Right cardiac atrium (tissue), 5 donors: ENCODE measurements around the gene PXDN. TPM values are rescaled to one million over a fixed set of nuclear protein-coding genes. Genes with fewer than 3 reads are reported as not detected.

Experiments used
- ATAC-seq, 2 donors: fragments of 200-7000 bp; cut with Tn5 transposase; one replicate each; pipeline versions ENCODE4 v1.8.0 to v1.9.1; 2020; ENCODE audit warnings: moderate library complexity in 2 of 2, mild to moderate bottlenecking in 1 of 2
- DNase-seq, 3 donors: peaks; one replicate each; pipeline ENCODE4 v3.0.0-alpha.2; 2020
- H3K27ac ChIP-seq: one replicate; pipeline ENCODE4 v1.5.1; 2013; ENCODE audit warnings: mild to moderate bottlenecking, low read length, control low read depth, moderate library complexity
- H3K27me3 ChIP-seq: one replicate; pipeline ENCODE4 v1.6.1; 2013; ENCODE audit not compliant: control insufficient read depth, insufficient read depth
- H3K4me1 ChIP-seq: one replicate; pipeline ENCODE4 v1.6.1; 2013; ENCODE audit warnings: low read length; ENCODE audit not compliant: control insufficient read depth, insufficient read depth
- H3K4me3 ChIP-seq: one replicate; pipeline ENCODE4 v1.5.1; 2013; ENCODE audit warnings: low read length, control low read depth
- H3K9me3 ChIP-seq: one replicate; pipeline ENCODE4 v1.6.1; 2013; ENCODE audit warnings: low read length; ENCODE audit not compliant: control insufficient read depth
- WGBS: extraction: QIAGEN DNeasy Blood & Tissue Kit; methylation state at CpG from one replicate; pipeline ENCODE4 v1.1.7; 2013; 5-methylcytosine and 5-hydroxymethylcytosine counted together
- intact Hi-C, 4 donors: fragments of 100-400 bp; cut with DNase I; formaldehyde crosslinking; loops; one replicate each; pipeline versions ENCODE4 v1.11.0 to v1.14.0; 2022 to 2023
- polyA plus RNA-seq: library from polyadenylated mRNA; stranded (reverse); fragments of 200-250 nt; gene quantifications from one replicate; pipeline ENCODE4 v1.2.3, GENCODE V29; 2013
- total RNA-seq, 4 donors: library from RNA; stranded (reverse); fragmentation: NEBNext Ultra II Directional; extraction: Animal tissue kit (Norgen Biotek cat#: 25700); gene quantifications; one replicate each; pipeline ENCODE4 v1.2.1, GENCODE V29; 2021
- donor health status: healthy with polysubstance abuse.
- donor health status: DM: no; HTN: yes; CAD: no.
- donor health status: DM: no; HTN: no; CAD: no.
- donor health status: DM: no; HTN: yes; CAD: no; lungs with severe emphysema.
- donor health status: DM: yes; HTN: yes; CAD: no.

The PXDN gene
- total and polyA plus RNA-seq, 5 donors = 7.6 to 40.7 (median 18.7) TPM

- H3K4me1 ChIP-seq = no peaks in the 10 kb centered on the region
- peak overlapping the region; percentile 14 for H3K27ac ChIP-seq
- ATAC-seq (no peak), DNase-seq (no peak)
- intact Hi-C loops = loop anchor here in 1 of 4 donors (5.0 kb wide), 1 partner anchor 146 kb away; no protein-coding TSS in a partner anchor
- no peaks in the 10 kb centered on the region for H3K27me3 ChIP-seq
- no peak overlapping the region for H3K4me3 ChIP-seq
- WGBS = 84% methylated on average over 5 of the region's 5 CpGs
- H3K9me3 ChIP-seq = no peaks in the 10 kb centered on the region
These were observed 143.3 kb downstream of the PXDN start for GRCh38 chr2:1601067-1601412.

DNA sequence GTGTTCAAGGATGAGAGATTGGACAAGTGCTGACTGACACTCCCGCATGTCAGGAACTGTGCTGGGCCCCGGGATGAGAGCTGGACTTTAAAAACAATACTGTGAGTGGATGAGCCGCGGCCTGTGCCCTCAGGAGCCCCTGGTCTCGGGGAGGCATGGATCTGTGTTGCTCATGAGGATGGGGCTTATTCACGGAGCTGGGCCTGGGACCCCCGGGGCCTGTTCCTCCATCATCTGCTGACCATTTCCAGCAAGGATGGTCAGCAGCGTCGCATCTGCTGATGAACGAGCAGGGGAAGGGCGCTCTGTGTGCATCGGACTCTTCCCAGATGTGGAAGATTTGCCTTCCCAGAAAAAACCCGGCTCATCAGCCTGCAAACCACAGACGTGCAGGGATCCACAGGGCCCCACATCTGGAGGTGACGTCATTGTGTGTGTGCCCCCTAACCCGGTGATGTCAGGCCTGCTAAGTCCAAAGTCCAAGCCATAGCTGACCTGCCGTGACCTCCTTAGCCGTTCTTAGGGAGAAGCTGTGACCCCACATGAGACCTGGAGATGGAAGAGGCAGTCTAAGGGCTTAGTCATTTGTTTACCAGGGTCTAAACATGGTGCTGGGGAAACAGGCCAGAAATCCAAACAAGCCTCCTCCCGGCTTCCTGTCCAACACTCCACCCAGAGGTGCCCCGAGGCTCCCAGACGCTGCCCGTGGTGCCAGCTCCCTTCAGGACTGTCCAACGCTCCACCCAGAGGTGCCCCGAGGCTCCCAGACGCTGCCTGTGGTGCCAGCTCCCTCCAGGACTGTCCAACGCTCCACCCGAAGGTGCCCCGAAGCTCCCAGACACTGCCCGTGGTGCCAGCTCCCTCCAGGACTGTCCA, 143.9 kb downstream of the PXDN start:
- no peaks in the 10 kb centered on the region for H3K9me3 ChIP-seq
- H3K27ac ChIP-seq = no peak overlapping the region
- no peak for DNase-seq
- 79% methylated on average over 29 of the region's 29 CpGs for WGBS
- H3K4me3 ChIP-seq = no peak overlapping the region
- no peaks in the 10 kb centered on the region for H3K27me3 ChIP-seq
- no peaks in the 10 kb centered on the region for H3K4me1 ChIP-seq
- ATAC-seq = no peak
- intact Hi-C loops = loop anchor here in 1 of 4 donors (5.0 kb wide), 1 partner anchor 147 kb away; no protein-coding TSS in a partner anchor

GRCh38 chr2:1599301-1600085, 144.8 kb downstream of the PXDN start:
- H3K9me3 ChIP-seq = no peaks in the 10 kb centered on the region
- no peaks in the 10 kb centered on the region for H3K4me1 ChIP-seq
- no peaks in the 10 kb centered on the region for H3K27me3 ChIP-seq
- WGBS = 90% methylated on average over 17 of the region's 17 CpGs
- H3K27ac ChIP-seq = no peak overlapping the region
- H3K4me3 ChIP-seq = no peak overlapping the region
- ATAC-seq = no peak
- intact Hi-C loops = loop anchor here in 1 of 4 donors (5.0 kb wide), 1 partner anchor 148 kb away; no protein-coding TSS in a partner anchor
- DNase-seq = no peak

DNA sequence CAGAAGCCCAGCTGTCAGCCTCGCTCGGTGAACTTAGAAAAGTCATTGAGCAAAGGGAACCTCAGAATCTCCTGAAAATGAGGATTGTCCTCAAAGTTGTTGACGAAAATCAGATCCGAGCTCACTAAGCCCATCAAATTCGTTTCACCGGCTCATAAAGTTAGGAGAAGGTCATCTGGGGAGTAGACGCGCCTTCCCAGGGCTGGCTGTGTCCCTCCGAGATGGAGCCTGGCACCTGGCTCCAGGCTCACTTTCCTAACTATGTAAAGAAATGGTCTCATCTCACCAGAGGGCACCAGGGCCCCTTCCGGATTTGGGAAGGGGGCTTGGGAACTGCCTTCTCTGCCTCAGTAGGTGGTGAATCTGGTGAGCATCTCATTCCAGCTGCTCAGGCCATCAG, 145.5 kb downstream of the PXDN start:
- no peaks in the 10 kb centered on the region for H3K27me3 ChIP-seq
- no peak for DNase-seq
- no peak overlapping the region for H3K4me3 ChIP-seq
- H3K27ac ChIP-seq = no peak overlapping the region
- WGBS = 95% methylated on average over 10 of the region's 10 CpGs
- H3K9me3 ChIP-seq = no peaks in the 10 kb centered on the region
- intact Hi-C loops = no loop called here
- H3K4me1 ChIP-seq = no peaks in the 10 kb centered on the region
- no peak for ATAC-seq

- Histone ChIP-seq H3K27ac (no peak overlapping the region), H3K4me1 (peaks cover 4% of the 10 kb centered on the region), H3K27me3 (no peaks in the 10 kb centered on the region), H3K4me3 (no peak overlapping the region), H3K9me3 (no peaks in the 10 kb centered on the region)
- intact Hi-C loops = no loop called here
- DNase-seq (no peak), ATAC-seq (no peak)
- WGBS = 88% methylated on average over 20 of the region's 20 CpGs
These were observed 146.1 kb downstream of the PXDN start for GRCh38 chr2:1598041-1598710.

DNA sequence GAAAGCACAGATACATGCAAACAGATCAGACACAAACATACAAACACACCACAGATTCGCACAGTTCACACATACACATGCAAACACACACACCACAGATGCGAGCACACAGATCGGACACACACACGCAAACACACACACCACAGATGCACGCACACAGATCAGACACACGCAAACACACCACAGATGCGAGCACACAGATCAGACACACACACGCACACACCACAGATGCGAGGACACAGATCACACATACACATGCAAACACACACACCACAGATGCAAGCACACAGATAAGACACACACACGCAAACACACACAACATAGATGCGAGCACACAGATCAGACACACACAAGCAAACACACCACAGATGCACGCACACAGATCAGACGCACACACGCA, 149.0 kb downstream of the PXDN start:
- intact Hi-C loops = no loop called here
- H3K27me3 ChIP-seq = no peaks in the 10 kb centered on the region
- H3K4me1 ChIP-seq = peaks cover 4% of the 10 kb centered on the region
- ATAC-seq = no peak
- no peak overlapping the region for H3K27ac ChIP-seq
- H3K9me3 ChIP-seq = no peaks in the 10 kb centered on the region
- 96% methylated on average over 14 of the region's 14 CpGs for WGBS
- no peak overlapping the region for H3K4me3 ChIP-seq
- DNase-seq = no peak

DNA sequence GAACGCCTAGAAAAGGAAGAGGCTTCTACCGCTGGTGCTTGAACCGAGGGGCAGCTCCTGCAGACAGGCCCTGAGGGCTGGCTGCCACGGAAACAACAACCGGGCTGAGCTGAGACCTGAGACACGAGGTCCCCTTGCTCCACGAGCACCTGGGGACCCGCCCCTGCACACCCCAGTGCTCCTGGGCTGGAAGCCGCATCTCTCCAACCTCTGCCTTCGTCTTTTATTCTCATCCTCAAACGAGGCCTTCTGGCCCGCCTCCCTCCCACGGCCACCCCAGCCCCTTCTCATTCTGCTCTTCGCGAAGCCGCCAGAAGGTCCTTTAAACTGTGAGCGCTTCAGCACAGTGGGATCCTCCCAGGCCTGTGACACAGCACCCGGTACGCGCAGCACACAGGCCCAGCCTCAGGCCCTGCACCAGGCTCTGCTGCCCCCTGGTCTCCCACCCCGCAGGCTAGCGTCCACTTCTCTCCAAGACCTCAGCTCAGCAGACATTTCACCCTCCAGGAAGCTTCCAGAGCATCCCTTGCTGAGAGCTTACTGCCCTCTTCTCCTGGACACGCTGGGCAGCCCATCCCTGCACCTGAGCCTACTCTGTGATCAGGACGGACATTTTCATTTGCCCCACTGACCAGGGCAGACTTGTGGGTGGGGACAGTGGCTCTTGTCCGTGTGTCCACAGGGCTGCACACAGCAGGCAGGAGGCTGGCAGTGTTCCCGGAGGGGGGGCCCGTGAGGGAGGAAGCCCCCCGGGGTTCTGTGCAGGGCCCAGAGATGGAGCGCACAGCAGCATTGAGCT, 149.7 kb downstream of the PXDN start:
- Histone ChIP-seq H3K9me3 (no peaks in the 10 kb centered on the region), H3K27ac (no peak overlapping the region), H3K4me3 (no peak overlapping the region), H3K4me1 (peaks cover 4% of the 10 kb centered on the region), H3K27me3 (no peaks in the 10 kb centered on the region)
- 88% methylated on average over 29 of the region's 29 CpGs for WGBS
- intact Hi-C loops = loop anchor here in 3 of 4 donors (5.0 kb wide), 2 partner anchors 148 to 158 kb away; partner anchors contain the start of gene PXDN (in 1 of the 3)
- ATAC-seq (no peak), DNase-seq (no peak)

GRCh38 chr2:1594123-1594372, 150.3 kb downstream of the PXDN start:
- peaks cover 4% of the 10 kb centered on the region for H3K4me1 ChIP-seq
- 29% methylated on average over 6 of the region's 6 CpGs for WGBS
- DNase-seq = no peak
- ATAC-seq = no peak
- H3K4me3 ChIP-seq = no peak overlapping the region
- intact Hi-C loops = loop anchor here in 3 of 4 donors (5.0 kb wide), 2 partner anchors 148 to 158 kb away; partner anchors contain the start of gene PXDN (in 1 of the 3)
- no peaks in the 10 kb centered on the region for H3K27me3 ChIP-seq
- no peaks in the 10 kb centered on the region for H3K9me3 ChIP-seq
- H3K27ac ChIP-seq = no peak overlapping the region

DNA sequence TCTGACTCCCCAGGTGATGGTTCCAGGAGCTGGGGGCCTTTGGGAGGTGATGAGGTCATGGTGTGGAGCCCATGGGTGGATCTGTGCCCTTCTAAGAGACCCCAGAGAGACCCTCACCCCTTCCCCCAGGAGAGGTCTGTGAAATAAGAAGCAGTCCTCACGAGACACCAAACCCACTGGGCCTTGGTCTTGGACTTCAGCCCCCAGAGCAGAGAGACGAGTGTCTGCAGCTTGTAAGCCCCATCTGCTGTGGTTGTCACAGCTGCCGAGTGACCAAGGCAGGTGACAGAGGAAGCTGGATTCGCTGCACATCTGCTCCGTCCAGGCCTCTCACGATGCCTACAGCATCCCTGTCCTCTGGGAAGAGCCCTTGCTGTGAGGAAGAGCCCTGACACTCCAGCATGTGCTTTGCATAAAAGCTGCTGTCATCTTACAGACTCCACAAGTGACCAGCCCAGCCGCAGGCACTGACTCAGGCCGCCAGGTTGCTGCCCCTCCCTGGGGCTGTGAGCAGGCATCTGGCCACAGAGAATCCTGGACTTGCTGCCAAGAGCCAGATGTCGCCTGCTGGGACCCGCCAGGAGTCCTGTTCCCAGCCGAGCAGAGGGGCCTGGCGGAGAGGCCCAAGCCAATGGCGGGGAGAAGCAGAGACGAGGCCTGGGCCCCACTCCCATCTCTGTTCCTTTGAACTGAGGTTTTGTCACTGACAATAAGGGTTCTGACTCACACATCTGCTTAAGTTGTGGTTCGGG, 150.8 kb downstream of the PXDN start:
- ATAC-seq (peak in 1 of 2 donors; percentile 44), DNase-seq (peak; percentile 72 to 78 (median 78))
- H3K4me3 ChIP-seq = no peak overlapping the region
- intact Hi-C loops = loop anchor here in 3 of 4 donors (5.0 kb wide), 2 partner anchors 149 to 159 kb away; partner anchors contain the start of gene PXDN (in 1 of the 3)
- peaks cover 4% of the 10 kb centered on the region for H3K4me1 ChIP-seq
- peak overlapping the region; percentile 1 for H3K27ac ChIP-seq
- H3K27me3 ChIP-seq = no peaks in the 10 kb centered on the region
- no peaks in the 10 kb centered on the region for H3K9me3 ChIP-seq
- 43% methylated on average over 15 of the region's 15 CpGs for WGBS
